Skin of body (tissue), 3 donors: ENCODE data around the gene PFKFB1. TPM values are rescaled to one million over a fixed set of nuclear protein-coding genes. Genes with fewer than 3 reads are reported as not detected.

Experiments used
- DNase-seq: peaks from one replicate; lab custom pipeline; 2025; lab: John Stamatoyannopoulos, UW
- small RNA-seq: library from RNA; depleted of rRNA; stranded (forward); fragments of <200 nt; gene quantifications from one replicate; pipeline ENCODE3, GENCODE V24; 2014; ENCODE audit warnings: low replicate concordance
- total RNA-seq: library from RNA; depleted of rRNA; stranded (reverse); fragments of >200 nt; gene quantifications from one replicate; pipeline ENCODE4 v1.2.3, GENCODE V29; 2014

Gene PFKFB1
- total RNA-seq, 1 donor from 2014 or later: 3.3 TPM

DNA sequence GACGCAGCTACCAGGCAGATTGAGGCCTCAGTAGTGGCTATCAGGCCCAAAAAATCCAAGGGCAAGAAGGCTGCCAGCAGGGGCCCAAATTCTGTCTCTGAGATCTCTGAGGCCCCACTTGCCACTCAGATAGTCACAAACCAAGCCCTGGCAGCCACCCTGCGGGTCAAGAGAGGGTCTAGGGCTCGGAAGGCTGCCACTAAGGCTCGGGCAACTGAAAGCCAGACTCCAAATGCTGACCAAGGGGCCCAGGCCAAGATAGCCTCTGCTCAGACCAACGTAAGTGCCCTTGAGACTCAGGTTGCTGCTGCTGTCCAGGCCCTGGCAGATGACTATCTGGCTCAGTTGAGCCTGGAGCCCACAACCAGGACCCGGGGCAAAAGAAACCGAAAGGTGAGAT lies 70.6 kb downstream of the PFKFB1 start:
- no peak for DNase-seq

DNA sequence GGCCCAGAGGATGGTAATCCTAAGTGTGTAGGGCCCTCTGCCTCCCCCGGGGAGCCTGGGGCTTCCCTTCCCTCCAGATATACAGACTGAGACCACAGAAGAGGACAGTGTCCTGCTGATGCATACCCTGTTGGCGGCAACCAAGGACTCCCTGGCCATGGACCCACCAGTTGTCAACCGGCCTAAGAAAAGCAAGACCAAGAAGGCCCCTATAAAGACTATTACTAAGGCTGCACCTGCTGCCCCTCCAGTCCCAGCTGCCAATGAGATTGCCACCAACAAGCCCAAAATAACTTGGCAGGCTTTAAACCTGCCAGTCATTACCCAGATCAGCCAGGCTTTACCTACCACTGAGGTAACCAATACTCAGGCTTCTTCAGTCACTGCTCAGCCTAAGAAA lies 71.4 kb downstream of the PFKFB1 start:
- DNase-seq: no peak

- DNase-seq: peak; percentile 76
These were observed 72.5 kb downstream of the PFKFB1 start for GRCh38 chrX:54921427-54922021.

DNA sequence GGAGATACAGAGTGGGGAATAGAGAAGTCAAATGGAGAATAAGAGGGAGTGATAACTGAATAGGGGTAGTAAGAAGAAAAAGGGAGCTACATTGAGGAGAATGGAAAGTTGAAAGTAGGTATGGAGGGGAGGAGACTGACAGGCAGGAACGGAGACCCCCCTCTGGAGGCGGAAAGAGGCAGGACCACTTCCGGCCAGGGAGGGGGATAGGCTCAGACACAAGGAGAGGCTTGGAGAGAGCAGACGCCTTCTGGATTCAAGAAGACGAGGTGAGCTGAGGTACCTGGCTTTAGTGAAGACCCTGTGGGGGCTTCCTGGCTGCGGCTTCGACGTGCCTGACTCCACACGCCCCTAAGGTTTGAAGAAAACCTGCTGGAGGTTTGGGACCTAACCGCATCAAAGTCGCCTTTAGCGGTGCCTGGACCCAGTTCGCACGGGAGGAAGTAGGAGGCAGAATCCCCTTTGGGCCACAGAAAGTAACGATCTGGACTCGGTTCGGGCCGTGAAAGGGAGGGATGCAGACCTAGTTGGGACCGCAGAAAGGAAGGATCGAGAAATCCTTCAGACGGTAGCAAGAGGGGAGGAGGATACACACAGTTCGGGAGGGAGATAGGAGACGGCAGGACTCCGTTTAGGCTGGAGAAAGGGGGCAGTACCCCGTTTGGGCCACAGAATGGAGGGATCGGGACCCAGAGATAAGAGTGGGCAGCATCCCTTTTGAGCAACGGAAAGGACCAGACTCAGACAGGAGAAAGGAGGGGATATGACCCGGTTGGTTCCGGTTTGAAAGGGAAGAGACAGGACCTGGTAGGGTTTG lies 73.2 kb downstream of the PFKFB1 start, which contains the start of gene TRO:
Gene TRO, plus strand, starts transcription at position 215 of the 817 bp plus-strand sequence. CDS start 1,423 bp downstream, outside the sequence.
- DNase-seq: peak; percentile 1

DNA sequence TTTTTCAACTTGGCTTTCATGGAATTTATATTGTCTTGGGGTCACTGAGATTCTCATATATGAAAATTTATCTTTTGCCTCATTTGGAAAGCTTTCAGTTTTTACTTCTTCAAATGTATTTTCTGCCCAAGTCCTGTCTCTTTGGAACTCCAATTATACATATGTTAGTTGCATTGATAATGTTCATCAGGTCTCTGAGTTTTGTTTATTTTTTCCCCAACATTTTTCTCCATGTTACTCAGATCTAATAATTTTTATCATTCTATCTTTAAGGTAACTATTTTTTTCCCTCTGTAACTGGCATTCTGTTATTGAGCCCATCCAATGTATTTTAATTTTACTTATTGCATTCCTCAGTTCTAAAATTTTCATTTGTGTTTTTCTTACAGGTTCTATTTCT lies 84.0 kb downstream of the PFKFB1 start:
- no peak for DNase-seq

GRCh38 chrX:54894159-54894558 lies 99.8 kb downstream of the PFKFB1 start:
- no peak for DNase-seq

- DNase-seq: no peak
These were observed 102.4 kb downstream of the PFKFB1 start for GRCh38 chrX:54891573-54891972.

DNA sequence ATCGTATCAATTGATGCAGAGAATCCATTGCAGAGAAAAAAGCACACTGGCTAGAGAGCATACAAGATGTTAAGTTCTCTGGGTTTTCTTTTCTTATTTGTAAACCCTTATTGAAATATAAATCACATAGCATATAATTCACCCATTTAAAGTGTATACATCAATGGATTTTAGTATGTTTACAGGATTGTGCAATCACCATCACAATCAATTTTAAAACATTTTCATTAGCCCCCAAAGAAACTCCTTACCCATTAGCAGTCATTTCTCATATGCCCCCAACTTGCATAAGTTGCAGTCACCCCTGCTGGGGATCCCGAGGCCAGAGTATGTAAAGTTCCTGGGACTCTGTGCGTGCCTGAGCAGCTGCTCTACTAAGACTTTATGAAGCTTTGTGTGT lies 108.2 kb downstream of the PFKFB1 start:
- no peak for DNase-seq

Small RNA genes lying within 50 kb of the gene (small RNA-seq; reads per million reads assigned to genes)
- gene RF00614: not detected

Other genes with a start within 250 kb of the PFKFB1 start
- 0.10 TPM for gene ITIH6, start 195.9 kb downstream of the PFKFB1 start, total RNA-seq
- 281 TPM for gene MAGED2, start 186.4 kb downstream of the PFKFB1 start, total RNA-seq
- gene TRO, start 73.4 kb downstream of the PFKFB1 start, total RNA-seq: 45.1 TPM
- gene APEX2, start 6.2 kb upstream of the PFKFB1 start, total RNA-seq: 5.3 TPM
- gene ALAS2, start 36.8 kb upstream of the PFKFB1 start, total RNA-seq: 164 TPM
- gene PAGE2B, start 80.8 kb upstream of the PFKFB1 start, total RNA-seq: 0.49 TPM
- gene PAGE2, start 94.8 kb upstream of the PFKFB1 start, total RNA-seq: not detected
- gene PAGE5, start 226.2 kb upstream of the PFKFB1 start, total RNA-seq: not detected